ENCODE measurements around the gene IMPG1.

The IMPG1 gene

DNA sequence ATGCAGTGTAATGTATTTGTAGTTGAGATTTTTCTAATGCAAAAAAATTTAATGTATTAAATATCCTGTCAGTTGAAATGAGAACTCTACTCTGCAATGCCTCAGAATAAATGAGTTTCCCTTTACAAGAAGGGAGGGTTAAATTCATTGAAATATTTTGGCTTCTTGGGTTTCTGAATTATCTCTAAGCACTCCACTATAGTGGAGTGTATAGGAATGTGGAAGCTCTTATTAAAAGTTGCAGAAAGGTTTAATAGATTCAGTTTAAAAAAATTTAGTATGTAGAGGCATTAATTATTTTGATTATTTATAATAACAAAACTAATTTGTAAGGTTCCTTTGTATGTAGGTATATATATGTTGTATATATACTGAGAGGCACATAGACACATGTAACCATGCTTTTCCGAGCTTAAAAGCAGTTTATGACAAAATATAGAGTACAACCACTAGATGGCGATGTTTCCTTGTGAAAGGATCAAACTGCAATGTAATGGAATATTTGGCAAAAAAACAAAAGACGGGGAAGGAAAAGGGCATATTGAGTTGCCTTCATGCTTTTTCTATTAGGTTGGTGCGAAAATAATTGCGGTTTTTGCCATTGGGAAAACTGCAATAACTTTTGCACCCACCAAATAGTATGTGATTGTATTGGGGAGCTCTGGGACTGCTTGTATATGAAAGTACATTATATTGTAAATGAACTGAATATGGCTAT is 179.2 kb downstream of the IMPG1 start:
- peak; percentile 84 for DNase-seq

DNA sequence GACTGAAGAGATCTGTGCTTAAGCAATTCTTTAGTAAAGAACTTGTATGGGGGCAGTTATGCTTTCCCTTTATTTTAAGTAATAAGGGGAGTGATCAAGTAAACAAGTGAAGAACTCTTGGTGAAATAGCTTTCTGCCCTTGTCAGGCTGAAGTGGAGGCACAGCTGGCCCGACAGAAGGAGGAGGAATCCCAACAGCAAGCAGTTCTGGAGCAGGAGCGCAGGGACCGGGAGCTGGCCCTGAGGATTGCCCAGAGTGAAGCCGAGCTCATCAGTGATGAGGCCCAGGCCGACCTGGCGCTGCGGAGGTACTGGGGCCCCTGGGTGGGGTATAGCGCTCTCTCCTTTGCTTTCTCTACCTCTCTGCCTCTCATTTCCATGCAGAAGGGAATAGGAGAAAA is 180.1 kb downstream of the IMPG1 start:
- DNase-seq: no peak

DNA sequence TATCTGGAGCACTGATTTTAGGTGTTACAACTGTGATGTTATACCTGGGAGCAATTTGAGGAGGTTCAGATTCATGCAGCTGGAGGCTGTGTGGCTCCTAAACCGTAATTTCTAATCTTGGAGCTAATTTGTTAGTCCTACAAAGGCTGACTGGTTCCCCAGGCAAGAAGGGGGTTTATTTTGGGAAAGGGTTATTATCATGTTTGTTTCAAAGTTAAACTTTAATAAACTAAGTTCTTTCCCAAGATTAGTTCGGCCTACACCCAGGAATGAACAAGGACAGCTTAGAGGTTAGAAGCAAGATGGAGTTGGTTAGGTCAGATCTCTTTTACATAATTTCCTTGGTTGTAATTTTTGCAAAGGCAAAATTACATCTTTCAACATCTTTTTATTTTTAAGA is 187.6 kb downstream of the IMPG1 start:
- DNase-seq: no peak

DNA sequence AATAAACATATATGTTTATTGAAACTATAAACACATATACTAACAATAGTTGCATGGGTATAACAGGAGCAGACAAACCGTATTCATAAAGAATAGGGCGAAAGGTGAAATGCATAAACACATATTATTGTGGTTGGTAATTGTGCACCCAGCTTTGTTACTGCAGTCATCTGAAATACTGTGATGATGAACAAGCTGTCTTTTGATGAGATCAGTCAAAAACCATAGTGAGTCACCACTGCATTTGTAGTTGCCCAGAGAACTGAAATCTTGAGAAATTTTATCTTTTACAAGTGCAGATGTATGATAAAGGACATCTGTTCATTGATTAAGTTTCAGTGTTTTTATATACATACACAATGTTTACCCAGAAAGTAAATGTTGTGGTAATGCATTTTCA is 189.7 kb downstream of the IMPG1 start:
- peak; percentile 51 for DNase-seq

DNA sequence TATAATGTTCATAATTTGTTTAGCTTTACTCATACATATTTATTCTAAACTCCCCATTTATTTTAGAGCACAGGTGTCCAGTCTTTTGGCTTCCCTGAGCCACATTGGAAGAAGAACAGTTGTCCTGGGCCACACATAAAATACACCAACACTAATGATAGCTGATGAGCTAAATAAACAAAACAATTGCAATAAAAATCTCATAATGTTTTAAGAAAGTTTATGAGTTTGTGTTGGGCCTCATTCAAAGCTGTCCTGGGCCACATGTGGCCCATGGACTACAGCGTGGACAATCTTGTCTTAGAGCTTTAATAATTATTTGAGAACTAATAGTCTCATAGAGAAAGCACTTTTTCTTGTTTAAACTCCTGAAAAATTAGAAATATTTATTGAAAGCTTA is 192.2 kb downstream of the IMPG1 start:
- no peak for DNase-seq

DNA sequence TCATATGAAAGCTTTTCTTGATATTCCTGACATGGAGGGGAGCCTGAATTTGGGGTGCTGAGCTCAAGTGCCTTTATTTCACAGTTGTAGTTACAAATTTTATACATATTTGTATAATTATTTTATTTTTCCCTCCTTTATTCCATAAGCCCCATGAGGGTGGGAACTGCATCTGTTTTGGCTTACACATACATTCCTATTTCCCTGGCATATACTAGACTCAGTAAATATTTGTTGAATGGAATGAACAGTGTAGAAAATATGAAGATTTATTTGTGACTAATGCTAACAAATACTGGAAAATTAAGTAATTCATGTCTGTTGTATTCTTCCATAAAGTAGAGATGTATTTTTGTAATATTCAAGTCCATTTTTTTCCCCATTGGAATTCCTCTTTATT is 196.3 kb downstream of the IMPG1 start:
- DNase-seq: peak; percentile 12

DNA sequence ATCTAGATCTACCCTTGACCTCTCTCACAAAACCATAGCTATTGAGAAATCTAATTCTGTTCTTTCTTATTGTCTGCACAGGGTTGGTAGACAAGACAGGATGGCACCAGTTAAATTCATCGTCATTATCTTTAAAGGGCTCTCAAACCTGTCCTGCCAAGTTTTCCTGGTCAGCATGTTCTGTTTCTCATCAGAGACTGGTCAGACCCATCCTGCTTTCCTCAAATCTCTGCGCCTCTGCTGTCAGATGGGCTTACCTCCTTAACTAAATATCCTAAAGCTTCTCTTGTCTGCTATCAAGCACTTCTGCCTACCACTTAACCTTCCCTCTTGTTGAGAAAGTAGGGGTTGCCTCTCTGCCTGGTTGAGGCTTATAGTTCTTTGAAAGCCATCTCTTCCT is 198.2 kb downstream of the IMPG1 start:
- no peak for DNase-seq

Measured in fibroblast of skin of scalp (primary cell).